Measurements from ENCODE around the gene PRDM16.

PRDM16 gene

GRCh38 chr1:3349161-3349967, 280.4 kb downstream of the PRDM16 start:
- DNase-seq = no peak

GRCh38 chr1:3349968-3350299, 280.9 kb downstream of the PRDM16 start:
- DNase-seq = no peak

GRCh38 chr1:3350506-3351261, 281.7 kb downstream of the PRDM16 start:
- no peak for DNase-seq

- no peak for DNase-seq
Measured at GRCh38 chr1:3351449-3352298, 282.7 kb downstream of the PRDM16 start.

GRCh38 chr1:3352299-3352951, 283.4 kb downstream of the PRDM16 start:
- no peak for DNase-seq

- DNase-seq = no peak
Measured at GRCh38 chr1:3352952-3353331, 283.9 kb downstream of the PRDM16 start.

GRCh38 chr1:3353876-3354275, 284.9 kb downstream of the PRDM16 start:
- DNase-seq = no peak

GRCh38 chr1:3355089-3355488, 286.1 kb downstream of the PRDM16 start:
- no peak for DNase-seq

GRCh38 chr1:3355894-3356826, 287.2 kb downstream of the PRDM16 start:
- DNase-seq = no peak

- no peak for DNase-seq
Measured at GRCh38 chr1:3356827-3357460, 287.9 kb downstream of the PRDM16 start.

- no peak for DNase-seq
Measured at GRCh38 chr1:3357526-3358297, 288.7 kb downstream of the PRDM16 start.

- no peak for DNase-seq
Measured at GRCh38 chr1:3359351-3359750, 290.3 kb downstream of the PRDM16 start.

- no peak for DNase-seq
Measured at GRCh38 chr1:3359756-3360440, 290.9 kb downstream of the PRDM16 start.

- no peak for DNase-seq
Measured at GRCh38 chr1:3360646-3361257, 291.7 kb downstream of the PRDM16 start.

- DNase-seq = no peak
Measured at GRCh38 chr1:3363023-3363422, 294.0 kb downstream of the PRDM16 start.

GRCh38 chr1:3363756-3364155, 294.8 kb downstream of the PRDM16 start:
- DNase-seq = no peak

GRCh38 chr1:3364551-3364950, 295.5 kb downstream of the PRDM16 start:
- no peak for DNase-seq

- no peak for DNase-seq
Measured at GRCh38 chr1:3364983-3365382, 296.0 kb downstream of the PRDM16 start.

GRCh38 chr1:3365523-3366125, 296.6 kb downstream of the PRDM16 start:
- no peak for DNase-seq
